H9 (cell line): ENCODE measurements around the gene MYL3. TPM values are rescaled to one million over a fixed set of nuclear protein-coding genes. Genes with fewer than 3 reads are reported as not detected.

Experiments used
- DNase-seq: peaks from one replicate; pipeline ENCODE4 v3.0.0-alpha.2; 2017
- H2AFZ ChIP-seq: one replicate; pipeline ENCODE4 v1.6.1; 2013; ENCODE audit warnings: mild to moderate bottlenecking, low read length, control low read depth, moderate library complexity
- H2AK5ac ChIP-seq: 2 replicates; pipeline ENCODE4 v1.6.1; 2013; ENCODE audit warnings: low read length, control low read depth, mixed read lengths; ENCODE audit not compliant: insufficient read length
- H2BK120ac ChIP-seq: one replicate; pipeline ENCODE4 v1.6.1; 2013; ENCODE audit warnings: low read depth, mild to moderate bottlenecking, low read length, control low read depth, inconsistent platforms; ENCODE audit not compliant: poor library complexity, severe bottlenecking
- H2BK12ac ChIP-seq: 2 replicates; pipeline ENCODE4 v1.6.1; 2013; ENCODE audit warnings: low read length, control low read depth, mixed read lengths, low read depth; ENCODE audit not compliant: insufficient read length
- H2BK15ac ChIP-seq: 2 replicates; pipeline ENCODE4 v1.6.1; 2013; ENCODE audit warnings: low read depth, low read length, control low read depth
- H2BK20ac ChIP-seq: one replicate; pipeline ENCODE4 v1.6.1; 2013; ENCODE audit warnings: low read depth, mild to moderate bottlenecking, low read length, control low read depth, inconsistent platforms; ENCODE audit not compliant: poor library complexity, severe bottlenecking
- H2BK5ac ChIP-seq: 2 replicates; pipeline ENCODE4 v1.6.1; 2013; ENCODE audit warnings: low read length, control low read depth, mixed read lengths; ENCODE audit not compliant: insufficient read length
- H3K14ac ChIP-seq: 2 replicates; pipeline ENCODE4 v1.6.1; 2013; ENCODE audit warnings: low read length, control low read depth; ENCODE audit not compliant: insufficient read depth
- H3K18ac ChIP-seq: 2 replicates; pipeline ENCODE4 v1.6.1; 2013; ENCODE audit warnings: low read depth, mild to moderate bottlenecking, mixed read lengths, low read length, control low read depth; ENCODE audit not compliant: insufficient read length
- H3K23ac ChIP-seq: 2 replicates; pipeline ENCODE4 v1.6.1; 2013; ENCODE audit warnings: low read length, control low read depth, mixed read lengths, low read depth; ENCODE audit not compliant: insufficient read length
- H3K23me2 ChIP-seq: 2 replicates; pipeline ENCODE4 v1.6.1; 2013; ENCODE audit warnings: low read depth, mild to moderate bottlenecking, mixed read lengths, low read length, control low read depth; ENCODE audit not compliant: insufficient read length, poor library complexity, severe bottlenecking
- H3K27ac ChIP-seq: 2 replicates; pipeline ENCODE4 v1.5.1; 2013; ENCODE audit warnings: low read length, control low read depth, mixed read lengths, low read depth; ENCODE audit not compliant: insufficient read length
- H3K27me3 ChIP-seq: 2 replicates; pipeline ENCODE4 v1.6.1; 2013; ENCODE audit warnings: low read length, control low read depth, inconsistent platforms; ENCODE audit not compliant: insufficient read depth
- H3K4ac ChIP-seq: 2 replicates; pipeline ENCODE4 v1.6.1; 2013; ENCODE audit warnings: low read depth, mild to moderate bottlenecking, control low read depth, inconsistent platforms, low read length, moderate library complexity
- H3K4me1 ChIP-seq: 2 replicates; pipeline ENCODE4 v1.6.1; 2013; ENCODE audit warnings: low read length, control low read depth, inconsistent platforms; ENCODE audit not compliant: insufficient read depth
- H3K4me2 ChIP-seq: 2 replicates; pipeline ENCODE4 v1.6.1; 2013; ENCODE audit warnings: low read length, control low read depth, mixed read lengths; ENCODE audit not compliant: insufficient read length, insufficient read depth
- H3K56ac ChIP-seq: 2 replicates; pipeline ENCODE4 v1.6.1; 2013; ENCODE audit warnings: low read depth, mild to moderate bottlenecking, mixed read lengths, low read length, control low read depth; ENCODE audit not compliant: insufficient read length
- H3K79me1 ChIP-seq: 2 replicates; pipeline ENCODE4 v1.6.1; 2013; ENCODE audit warnings: low read depth, mild to moderate bottlenecking, moderate library complexity, low read length, control low read depth, inconsistent platforms; ENCODE audit not compliant: insufficient read depth, poor library complexity, severe bottlenecking
- H3K79me2 ChIP-seq: 2 replicates; pipeline ENCODE4 v1.6.1; 2013; ENCODE audit warnings: low read length, control low read depth, inconsistent platforms; ENCODE audit not compliant: insufficient read depth
- H3K9ac ChIP-seq: 2 replicates; pipeline ENCODE4 v1.6.1; 2013; ENCODE audit warnings: low read length, control low read depth, mixed read lengths; ENCODE audit not compliant: insufficient read length; ENCODE audit errors: extremely low read depth
- H3K9me3 ChIP-seq: one replicate; pipeline ENCODE4 v1.6.1; 2013; ENCODE audit warnings: low read depth, low read length, inconsistent platforms; ENCODE audit not compliant: control insufficient read depth
- H3T11ph ChIP-seq: one replicate; pipeline ENCODE4 v1.6.1; 2013; ENCODE audit warnings: mild to moderate bottlenecking, low read length, control low read depth, inconsistent platforms
- H4K20me1 ChIP-seq: one replicate; pipeline ENCODE4 v1.6.1; 2013; ENCODE audit not compliant: control insufficient read depth, insufficient read length, insufficient read depth
- H4K5ac ChIP-seq: 2 replicates; pipeline ENCODE4 v1.6.1; 2013; ENCODE audit warnings: low read depth, mild to moderate bottlenecking, mixed read lengths, low read length, control low read depth; ENCODE audit not compliant: insufficient read length
- H4K8ac ChIP-seq: replicated peaks from 2 replicates; pipeline ENCODE4 v1.6.1; 2013; ENCODE audit warnings: low read length, control low read depth, mixed read lengths, low read depth; ENCODE audit not compliant: insufficient read length
- H4K91ac ChIP-seq: 2 replicates; pipeline ENCODE4 v1.6.1; 2013; ENCODE audit warnings: low read depth, mild to moderate bottlenecking, moderate library complexity, mixed read lengths, low read length, control low read depth; ENCODE audit not compliant: insufficient read length
- H3K27ac Mint-ChIP-seq, 3 experiments: 2 replicates in 2 of 3; 3 replicates in 1 of 3; pipeline ENCODE4 v1.8.0; 2020 to 2021; ENCODE audit warnings: mixed read lengths in 3 of 3, mild to moderate bottlenecking in 1 of 3, moderate library complexity in 1 of 3
- H3K27me3 Mint-ChIP-seq: 2 replicates; pipeline ENCODE4 v1.8.0; 2021; ENCODE audit warnings: low read depth, mild to moderate bottlenecking, moderate library complexity, mixed read lengths
- H3K36me3 Mint-ChIP-seq, 3 experiments: 2 replicates in 2 of 3; 3 replicates in 1 of 3; pipeline ENCODE4 v1.8.0; 2020 to 2021; ENCODE audit warnings: low read depth in 3 of 3, mixed read lengths in 3 of 3; ENCODE audit not compliant: insufficient read depth in 1 of 3
- H3K4me1 Mint-ChIP-seq, 2 experiments: 2 replicates each; pipeline ENCODE4 v1.8.0; 2020; ENCODE audit warnings: mixed read lengths in 2 of 2
- H3K4me3 Mint-ChIP-seq, 2 experiments: 2 replicates in 1 of 2; 3 replicates in 1 of 2; pipeline ENCODE4 v1.8.0; 2020 to 2021; ENCODE audit warnings: mild to moderate bottlenecking in 2 of 2, mixed read lengths in 2 of 2, moderate library complexity in 1 of 2
- H3K9me3 Mint-ChIP-seq, 2 experiments: 2 replicates in 1 of 2; 3 replicates in 1 of 2; pipeline ENCODE4 v1.8.0; 2020; ENCODE audit warnings: mild to moderate bottlenecking in 2 of 2, mixed read lengths in 2 of 2, moderate library complexity in 1 of 2
- WGBS: extraction: QIAGEN DNeasy Blood & Tissue Kit; methylation state at CpG from one replicate; pipeline ENCODE4 v1.1.7; 2013; ENCODE audit warnings: missing lambda C conversion rate, low lambda C conversion rate, mixed read lengths; ENCODE audit not compliant: insufficient read length; ENCODE audit errors: extremely low coverage; 5-methylcytosine and 5-hydroxymethylcytosine counted together
- total RNA-seq: library from RNA; stranded (reverse); gene quantifications from 2 replicates; pipeline ENCODE4 v1.2.1, GENCODE V29; 2021
- TF ChIP-seq, protein P1 (sequence below): fragments of 200-600 bp; sonication (generic); conservative IDR thresholded peaks from 3 replicates; pipeline ENCODE4 v1.8.0; 2021; ENCODE audit warnings: antibody characterized with exemption, mild to moderate bottlenecking

Gene MYL3
- total RNA-seq, 1 experiment from 2014 or later = 0.24 TPM

DNA sequence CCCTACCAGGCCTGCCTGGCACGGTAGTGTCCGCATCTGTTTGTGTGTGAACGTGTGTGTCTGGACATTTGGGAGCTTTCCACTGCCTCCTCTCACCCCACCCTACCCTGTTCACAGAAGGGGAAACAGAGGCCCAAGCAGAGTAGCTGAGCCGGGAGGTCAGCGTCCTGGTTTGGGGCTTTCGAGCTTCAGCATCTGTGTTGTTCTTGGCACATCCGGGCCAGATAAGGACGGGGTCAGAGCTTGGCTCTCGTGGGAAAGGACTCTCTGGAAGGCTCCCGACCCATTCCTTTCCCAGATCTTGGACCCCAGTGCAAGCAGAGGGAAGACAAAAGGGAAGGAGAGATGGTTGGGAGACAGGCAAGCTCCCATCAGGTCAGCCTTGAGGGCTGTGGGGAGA, 8.0 kb upstream of the MYL3 start:
- peaks cover 73% of the 10 kb centered on the region for H3K27me3 Mint-ChIP-seq
- no peaks in the 10 kb centered on the region for H3K36me3 Mint-ChIP-seq

More for the DNA sequence above, 8.0 kb upstream of the MYL3 start:
- no peak overlapping the region for H2AK5ac ChIP-seq
- no peak overlapping the region for H2BK20ac ChIP-seq
- no peak overlapping the region for H3K23ac ChIP-seq
- no peak for DNase-seq
- H3K27ac Mint-ChIP-seq = peak overlapping the region in 1 of 3 experiments; percentile 87; a peak in 1 of 7 replicates
- H2BK5ac ChIP-seq = no peak overlapping the region
- H2BK120ac ChIP-seq = no peak overlapping the region
- no peak overlapping the region for H3K14ac ChIP-seq
- no peaks in the 10 kb centered on the region for H3K4me1 ChIP-seq
- WGBS = no CpG with 5 or more reads among the region's 10 CpGs
- TF ChIP-seq, protein P1, sequence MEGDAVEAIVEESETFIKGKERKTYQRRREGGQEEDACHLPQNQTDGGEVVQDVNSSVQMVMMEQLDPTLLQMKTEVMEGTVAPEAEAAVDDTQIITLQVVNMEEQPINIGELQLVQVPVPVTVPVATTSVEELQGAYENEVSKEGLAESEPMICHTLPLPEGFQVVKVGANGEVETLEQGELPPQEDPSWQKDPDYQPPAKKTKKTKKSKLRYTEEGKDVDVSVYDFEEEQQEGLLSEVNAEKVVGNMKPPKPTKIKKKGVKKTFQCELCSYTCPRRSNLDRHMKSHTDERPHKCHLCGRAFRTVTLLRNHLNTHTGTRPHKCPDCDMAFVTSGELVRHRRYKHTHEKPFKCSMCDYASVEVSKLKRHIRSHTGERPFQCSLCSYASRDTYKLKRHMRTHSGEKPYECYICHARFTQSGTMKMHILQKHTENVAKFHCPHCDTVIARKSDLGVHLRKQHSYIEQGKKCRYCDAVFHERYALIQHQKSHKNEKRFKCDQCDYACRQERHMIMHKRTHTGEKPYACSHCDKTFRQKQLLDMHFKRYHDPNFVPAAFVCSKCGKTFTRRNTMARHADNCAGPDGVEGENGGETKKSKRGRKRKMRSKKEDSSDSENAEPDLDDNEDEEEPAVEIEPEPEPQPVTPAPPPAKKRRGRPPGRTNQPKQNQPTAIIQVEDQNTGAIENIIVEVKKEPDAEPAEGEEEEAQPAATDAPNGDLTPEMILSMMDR = no peak
- H2BK12ac ChIP-seq = no peak overlapping the region
- H3K4me1 Mint-ChIP-seq = peaks cover 2 to 12% of the 10 kb centered on the region in 2 experiments; a peak in 3 of 4 replicates
- no peak overlapping the region for H3K4me2 ChIP-seq
- H2AFZ ChIP-seq = no peak overlapping the region
- H3K79me1 ChIP-seq = no peaks in the 10 kb centered on the region
- no peak overlapping the region for H4K5ac ChIP-seq
- no peaks in the 10 kb centered on the region for H3K9me3 ChIP-seq
- H2BK15ac ChIP-seq = no peak overlapping the region
- no peak overlapping the region for H4K8ac ChIP-seq
- no peaks in the 10 kb centered on the region for H4K20me1 ChIP-seq
- H3K23me2 ChIP-seq = no peaks in the 10 kb centered on the region
- no peak overlapping the region for H3K9ac ChIP-seq
- H3K9me3 Mint-ChIP-seq = no peaks in the 10 kb centered on the region
- H3K4ac ChIP-seq = no peak overlapping the region
- H3K56ac ChIP-seq = no peak overlapping the region
- H3K4me3 Mint-ChIP-seq = no peak overlapping the region
- no peak overlapping the region for H3K18ac ChIP-seq
- no peaks in the 10 kb centered on the region; the same call in 1 of the 2 replicates for H3K27me3 ChIP-seq
- no peaks in the 10 kb centered on the region for H3K79me2 ChIP-seq
- H3T11ph ChIP-seq = no peak overlapping the region
- H4K91ac ChIP-seq = no peak overlapping the region
- H3K27ac ChIP-seq = no peak overlapping the region
